GM13977 (cell line): Measurements from ENCODE around the gene CRADD.
"Not testable (repeated sequence)": the region's sequence is repeated elsewhere in the genome, so short reads cannot be mapped to it uniquely, and the experiment has no call there.

Source experiments
- DNase-seq: peaks from one replicate; pipeline ENCODE4 v3.0.0; 2012; ENCODE audit warnings: low spot score
- CTCF ChIP-seq: IDR thresholded peaks from 2 replicates; pipeline ENCODE4 v1.5.1; 2012; ENCODE audit warnings: mild to moderate bottlenecking, control low read depth; ENCODE audit not compliant: insufficient read depth; ENCODE audit errors: extremely low read depth, missing control alignments
- in situ Hi-C: fragments of 300-500 bp; cut with MboI; formaldehyde crosslinking; loops from one replicate; pipeline ENCODE4 v1.12.0; 2022; ENCODE audit warnings: low sequenced_read_pairs, low pct_unique_long_range_greater_than_20kb, mixed read lengths, inconsistent platforms; ENCODE audit not compliant: unreplicated experiment

CRADD gene

GRCh38 chr12:93921521-93921920, 244.3 kb downstream of the CRADD start:
- no peak for DNase-seq
- in situ Hi-C loops: no loop called here

GRCh38 chr12:93922583-93923006, 245.4 kb downstream of the CRADD start:
- no peak for DNase-seq
- TF ChIP-seq CTCF: no peak
- in situ Hi-C loops: no loop called here

More at GRCh38 chr12:93921521-93921920, 244.3 kb downstream of the CRADD start:
- TF ChIP-seq CTCF: no peak

- no peak for TF ChIP-seq CTCF
- no peak for DNase-seq
- in situ Hi-C loops: no loop called here
Measured at GRCh38 chr12:93924367-93924766, 247.2 kb downstream of the CRADD start.

GRCh38 chr12:93925585-93926205, 248.5 kb downstream of the CRADD start:
- in situ Hi-C loops: no loop called here
- no peak for TF ChIP-seq CTCF
- no peak for DNase-seq

- in situ Hi-C loops: no loop called here
- DNase-seq: no peak
- TF ChIP-seq CTCF: no peak
Measured at GRCh38 chr12:93926237-93926636, 249.1 kb downstream of the CRADD start.

GRCh38 chr12:93929081-93929480, 251.9 kb downstream of the CRADD start:
- in situ Hi-C loops, DNase-seq: not testable (repeated sequence)

GRCh38 chr12:93937812-93938211, 260.6 kb downstream of the CRADD start:
- no peak for DNase-seq
- in situ Hi-C loops: no loop called here
- TF ChIP-seq CTCF: no peak
